ENCODE measurements around the gene UST. TPM values are rescaled to one million over a fixed set of nuclear protein-coding genes. Genes with fewer than 3 reads are reported as not detected.

UST gene
- total and polyA plus RNA-seq, 8 donors, result 3.7 to 20.9 (median 8.6) TPM

DNA sequence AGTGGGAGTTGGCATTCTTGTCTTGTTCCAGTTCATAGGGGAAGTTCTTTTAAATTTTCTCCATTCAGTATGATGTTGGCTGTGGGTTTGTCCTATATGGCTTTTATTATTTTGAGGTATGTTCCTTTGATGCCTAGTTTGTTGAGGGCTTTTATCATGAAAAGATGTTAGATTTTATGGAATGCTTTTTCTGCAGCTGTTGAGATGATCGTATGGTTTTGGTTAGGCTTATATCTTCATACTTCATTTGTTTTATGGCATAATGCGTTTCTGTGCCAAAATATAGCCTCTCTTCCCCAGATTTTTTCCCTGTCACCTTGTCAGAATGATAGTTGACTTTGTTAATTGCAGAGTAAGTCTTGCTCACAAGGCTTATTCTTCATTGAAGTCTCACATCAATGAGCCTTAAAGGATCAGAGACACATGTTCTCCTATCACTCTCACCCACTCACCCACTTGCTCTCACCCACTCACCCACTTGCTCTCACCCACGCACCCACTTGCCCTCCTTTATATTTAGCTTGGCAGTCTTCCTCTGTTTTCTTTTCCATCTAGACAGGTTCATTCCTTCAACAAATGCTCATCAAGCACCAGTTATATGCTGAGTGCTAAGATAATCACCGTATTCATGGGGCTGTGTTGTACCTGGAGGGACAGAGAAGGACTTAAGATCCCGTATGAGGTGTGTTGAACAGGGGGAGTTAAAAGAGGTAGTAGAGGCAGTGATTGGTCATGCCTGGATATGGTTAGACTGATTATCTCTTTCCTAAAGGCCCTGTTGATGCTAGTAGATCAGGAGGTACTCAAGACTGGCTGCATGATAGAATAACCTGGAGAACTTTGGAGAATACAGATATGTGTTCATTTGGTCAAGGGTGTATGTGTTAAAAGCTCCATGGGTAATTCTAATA lies 19.3 kb downstream of the UST start:
- Histone ChIP-seq H3K9me3 (no peaks in the 10 kb centered on the region), H3K27ac (no peak overlapping the region), H3K36me3 (no peaks in the 10 kb centered on the region), H3K4me1 (peaks cover 3 to 13% (median 9%) of the 10 kb centered on the region in 3 donors), H3K4me3 (no peak overlapping the region), H3K27me3 (no peaks in the 10 kb centered on the region)
- FAIRE-seq (no peak), DNase-seq (no peak), ATAC-seq (no peak)
- 63 to 74% methylated on average over 5 of the region's 5 CpGs for WGBS, 2 donors
- no peak for TF ChIP-seq CTCF (IDR thresholded peaks at IDR 0.05)
- intact Hi-C loops (cut with DNase I), result no loop called here

- no peak for TF ChIP-seq CTCF (IDR thresholded peaks at IDR 0.05)
- H3K27me3 ChIP-seq, result no peaks in the 10 kb centered on the region
- DNase-seq, result no peak
- 91 to 94% methylated on average over 3 of the region's 3 CpGs for WGBS, 2 donors
- H3K9me3 ChIP-seq, result no peaks in the 10 kb centered on the region
- H3K4me3 ChIP-seq, result no peak overlapping the region
- peaks cover 7 to 16% (median 9%) of the 10 kb centered on the region in 3 donors for H3K4me1 ChIP-seq
- FAIRE-seq, result no peak
- H3K36me3 ChIP-seq, result no peaks in the 10 kb centered on the region
- ATAC-seq, result no peak
- no peak overlapping the region for H3K27ac ChIP-seq
- intact Hi-C loops (cut with DNase I), result no loop called here
These were observed 21.9 kb downstream of the UST start for GRCh38 chr6:148768646-148769270.

- Histone ChIP-seq H3K36me3 (no peaks in the 10 kb centered on the region), H3K27me3 (no peaks in the 10 kb centered on the region), H3K9me3 (no peaks in the 10 kb centered on the region), H3K27ac (no peak overlapping the region), H3K4me3 (no peak overlapping the region), H3K4me1 (peaks cover 7 to 16% (median 9%) of the 10 kb centered on the region in 3 donors)
- intact Hi-C loops (cut with DNase I), result no loop called here
- FAIRE-seq (no peak), ATAC-seq (no peak), DNase-seq (no peak)
- no peak for TF ChIP-seq CTCF (IDR thresholded peaks at IDR 0.05)
- WGBS, 2 donors, result 52 to 54% methylated on average over 4 of the region's 4 CpGs
These were observed 22.6 kb downstream of the UST start for GRCh38 chr6:148769304-148769968.

GRCh38 chr6:148770408-148771211 lies 23.8 kb downstream of the UST start:
- Histone ChIP-seq H3K9me3 (no peaks in the 10 kb centered on the region), H3K36me3 (no peaks in the 10 kb centered on the region), H3K4me3 (no peak overlapping the region), H3K27me3 (no peaks in the 10 kb centered on the region), H3K27ac (no peak overlapping the region), H3K4me1 (peaks cover 7 to 16% (median 9%) of the 10 kb centered on the region in 3 donors)
- DNase-seq (no peak), FAIRE-seq (no peak), ATAC-seq (peak; percentile 45 to 83 (median 72))
- intact Hi-C loops (cut with DNase I), result no loop called here
- TF ChIP-seq CTCF (IDR thresholded peaks at IDR 0.05), result no peak
- WGBS, 2 donors, result 45 to 51% methylated on average over 8 of the region's 8 CpGs
